Measurements from ENCODE around the gene PTCD2. TPM values are rescaled to one million over a fixed set of nuclear protein-coding genes. Genes with fewer than 3 reads are reported as not detected.

Gene PTCD2
- total and polyA plus RNA-seq, 8 donors: 1.3 to 56.7 (median 2.6) TPM

DNA sequence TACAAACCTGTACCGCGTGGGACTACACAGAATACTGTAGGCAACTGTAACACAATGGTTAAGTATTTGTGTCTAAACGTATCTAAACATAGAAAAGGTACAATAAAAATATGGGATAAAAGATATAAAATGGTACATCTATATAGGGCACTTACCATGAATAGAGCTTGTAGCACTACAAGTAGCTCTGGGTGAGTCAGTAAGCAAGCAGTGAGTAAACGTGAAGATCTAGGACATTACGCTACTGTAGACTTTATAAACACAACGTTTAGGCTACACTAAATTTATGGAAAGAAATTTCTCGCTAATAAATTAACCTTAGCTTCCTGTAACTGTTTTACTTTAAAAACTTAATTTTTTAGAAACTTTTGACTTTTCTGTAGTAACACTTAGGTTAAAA lies 46.6 kb upstream of the PTCD2 start:
- H3K36me3 ChIP-seq: peaks cover 0 to 11% (median 2%) of the 10 kb centered on the region in 4 donors
- intact Hi-C loops (cut with DNase I; ENCODE audit: low total_unique reads): no loop called here
- TF ChIP-seq EP300 (IDR thresholded peaks at IDR 0.05) (no peak), POLR2AphosphoS5 (IDR thresholded peaks at IDR 0.05) (no peak), POLR2A (IDR thresholded peaks at IDR 0.05) (no peak)
- TF ChIP-seq, protein P1, sequence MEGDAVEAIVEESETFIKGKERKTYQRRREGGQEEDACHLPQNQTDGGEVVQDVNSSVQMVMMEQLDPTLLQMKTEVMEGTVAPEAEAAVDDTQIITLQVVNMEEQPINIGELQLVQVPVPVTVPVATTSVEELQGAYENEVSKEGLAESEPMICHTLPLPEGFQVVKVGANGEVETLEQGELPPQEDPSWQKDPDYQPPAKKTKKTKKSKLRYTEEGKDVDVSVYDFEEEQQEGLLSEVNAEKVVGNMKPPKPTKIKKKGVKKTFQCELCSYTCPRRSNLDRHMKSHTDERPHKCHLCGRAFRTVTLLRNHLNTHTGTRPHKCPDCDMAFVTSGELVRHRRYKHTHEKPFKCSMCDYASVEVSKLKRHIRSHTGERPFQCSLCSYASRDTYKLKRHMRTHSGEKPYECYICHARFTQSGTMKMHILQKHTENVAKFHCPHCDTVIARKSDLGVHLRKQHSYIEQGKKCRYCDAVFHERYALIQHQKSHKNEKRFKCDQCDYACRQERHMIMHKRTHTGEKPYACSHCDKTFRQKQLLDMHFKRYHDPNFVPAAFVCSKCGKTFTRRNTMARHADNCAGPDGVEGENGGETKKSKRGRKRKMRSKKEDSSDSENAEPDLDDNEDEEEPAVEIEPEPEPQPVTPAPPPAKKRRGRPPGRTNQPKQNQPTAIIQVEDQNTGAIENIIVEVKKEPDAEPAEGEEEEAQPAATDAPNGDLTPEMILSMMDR (IDR thresholded peaks at IDR 0.05): no peak
- H3K27ac ChIP-seq: no peak overlapping the region
- peaks cover 0 to 8% (median 2%) of the 10 kb centered on the region in 4 donors for H3K4me1 ChIP-seq
- no peak overlapping the region for H3K4me3 ChIP-seq
- H3K27me3 ChIP-seq: no peaks in the 10 kb centered on the region
- 85 to 96% (median 92%) methylated on average over 7 of the region's 7 CpGs for WGBS, 5 donors
- no peaks in the 10 kb centered on the region for H3K9me3 ChIP-seq
- DNase-seq: no peak

GRCh38 chr5:72276219-72276752 lies 43.9 kb upstream of the PTCD2 start:
- H3K4me3 ChIP-seq: no peak overlapping the region
- H3K27me3 ChIP-seq: no peaks in the 10 kb centered on the region
- DNase-seq: no peak
- 93 to 100% (median 98%) methylated on average over 3 of the region's 3 CpGs for WGBS, 5 donors
- TF ChIP-seq, protein P1 (IDR thresholded peaks at IDR 0.05): no peak
- TF ChIP-seq POLR2AphosphoS5 (IDR thresholded peaks at IDR 0.05) (no peak), EP300 (IDR thresholded peaks at IDR 0.05) (no peak), POLR2A (IDR thresholded peaks at IDR 0.05) (no peak)
- intact Hi-C loops (cut with DNase I; ENCODE audit: low total_unique reads): no loop called here
- no peaks in the 10 kb centered on the region for H3K9me3 ChIP-seq
- no peak overlapping the region for H3K27ac ChIP-seq
- H3K36me3 ChIP-seq: peaks cover 0 to 11% (median 2%) of the 10 kb centered on the region in 4 donors
- peaks cover 0 to 12% (median 5%) of the 10 kb centered on the region in 4 donors for H3K4me1 ChIP-seq

- H3K36me3 ChIP-seq: peaks cover 0 to 11% (median 2%) of the 10 kb centered on the region in 4 donors
- no peaks in the 10 kb centered on the region for H3K27me3 ChIP-seq
- TF ChIP-seq, protein P1 (IDR thresholded peaks at IDR 0.05): peak in 3 of 7 experiments; percentile 8 to 18 (median 17)
- TF ChIP-seq POLR2A (IDR thresholded peaks at IDR 0.05) (no peak), EP300 (IDR thresholded peaks at IDR 0.05) (no peak), POLR2AphosphoS5 (IDR thresholded peaks at IDR 0.05) (no peak)
- DNase-seq: peak in 1 of 2 donors; percentile 45
- peak overlapping the region in 1 of 5 donors; percentile 53 for H3K27ac ChIP-seq
- no peaks in the 10 kb centered on the region for H3K9me3 ChIP-seq
- H3K4me1 ChIP-seq: peaks cover 0 to 41% (median 26%) of the 10 kb centered on the region in 4 donors
- H3K4me3 ChIP-seq: no peak overlapping the region
- WGBS, 5 donors: 45 to 66% (median 61%) methylated on average over 2 of the region's 2 CpGs
- intact Hi-C loops (cut with DNase I; ENCODE audit: low total_unique reads): no loop called here
These were observed 39.5 kb upstream of the PTCD2 start for GRCh38 chr5:72280581-72281069.

DNA sequence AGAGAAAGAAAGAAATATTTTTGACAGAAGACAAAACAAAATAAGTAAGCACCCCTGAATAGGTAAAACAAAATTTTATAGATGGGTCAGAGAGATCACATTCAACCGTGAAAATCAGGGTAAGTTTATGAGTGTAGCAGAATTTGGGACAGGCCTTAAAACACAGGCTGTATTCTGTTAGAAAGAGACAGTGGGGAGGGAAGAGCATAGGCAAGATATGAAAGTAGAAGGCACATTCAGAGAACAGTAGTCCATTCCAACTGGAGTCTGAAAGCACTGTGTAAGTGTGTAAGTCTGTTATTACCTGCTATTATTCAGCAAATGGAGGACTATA lies 38.8 kb upstream of the PTCD2 start:
- peaks cover 0 to 9% (median 2%) of the 10 kb centered on the region in 4 donors for H3K36me3 ChIP-seq

More for the DNA sequence above, 38.8 kb upstream of the PTCD2 start:
- peak overlapping the region in 4 of 5 donors; percentile 10 to 53 (median 38) for H3K27ac ChIP-seq
- intact Hi-C loops (cut with DNase I; ENCODE audit: low total_unique reads): no loop called here
- H3K9me3 ChIP-seq: no peaks in the 10 kb centered on the region
- no peak for DNase-seq
- peaks cover 0 to 41% (median 26%) of the 10 kb centered on the region in 4 donors for H3K4me1 ChIP-seq
- H3K4me3 ChIP-seq: no peak overlapping the region
- 78 to 88% (median 82%) methylated on average over 1 of the region's 1 CpG for WGBS, 5 donors
- H3K27me3 ChIP-seq: no peaks in the 10 kb centered on the region
- no peak for TF ChIP-seq POLR2AphosphoS5 (IDR thresholded peaks at IDR 0.05)
- TF ChIP-seq POLR2A (IDR thresholded peaks at IDR 0.05): no peak
- TF ChIP-seq, protein P1 (IDR thresholded peaks at IDR 0.05): no peak
- TF ChIP-seq EP300 (IDR thresholded peaks at IDR 0.05): no peak

All from stomach (tissue), 9 donors.